Brain pericyte (primary cell): ENCODE measurements around the gene SLC1A2.

ENCODE experiments used
- DNase-seq: peaks from one replicate; pipeline ENCODE4 v3.0.0-alpha.2; 2012; ENCODE audit warnings: low read depth, low spot score

The SLC1A2 gene

DNA sequence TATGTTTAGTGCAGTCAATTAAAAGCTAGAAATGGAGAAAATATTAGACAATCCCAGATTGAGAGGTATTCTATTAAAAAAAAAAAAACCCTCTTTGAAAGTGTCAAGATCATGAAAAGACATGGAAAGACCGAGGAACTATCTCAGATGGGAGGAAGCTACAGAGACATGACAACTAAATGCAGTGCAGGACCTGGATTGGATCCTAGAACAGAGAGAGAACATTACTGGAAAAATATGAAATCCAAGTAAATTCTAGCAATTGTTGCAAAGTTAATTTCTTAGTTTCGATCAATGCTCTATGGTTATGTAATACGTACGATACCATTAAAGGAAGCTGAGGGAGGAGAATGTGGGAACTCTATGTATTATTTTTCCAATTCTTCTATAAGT is 43.2 kb downstream of the SLC1A2 start:
- no peak for DNase-seq

DNA sequence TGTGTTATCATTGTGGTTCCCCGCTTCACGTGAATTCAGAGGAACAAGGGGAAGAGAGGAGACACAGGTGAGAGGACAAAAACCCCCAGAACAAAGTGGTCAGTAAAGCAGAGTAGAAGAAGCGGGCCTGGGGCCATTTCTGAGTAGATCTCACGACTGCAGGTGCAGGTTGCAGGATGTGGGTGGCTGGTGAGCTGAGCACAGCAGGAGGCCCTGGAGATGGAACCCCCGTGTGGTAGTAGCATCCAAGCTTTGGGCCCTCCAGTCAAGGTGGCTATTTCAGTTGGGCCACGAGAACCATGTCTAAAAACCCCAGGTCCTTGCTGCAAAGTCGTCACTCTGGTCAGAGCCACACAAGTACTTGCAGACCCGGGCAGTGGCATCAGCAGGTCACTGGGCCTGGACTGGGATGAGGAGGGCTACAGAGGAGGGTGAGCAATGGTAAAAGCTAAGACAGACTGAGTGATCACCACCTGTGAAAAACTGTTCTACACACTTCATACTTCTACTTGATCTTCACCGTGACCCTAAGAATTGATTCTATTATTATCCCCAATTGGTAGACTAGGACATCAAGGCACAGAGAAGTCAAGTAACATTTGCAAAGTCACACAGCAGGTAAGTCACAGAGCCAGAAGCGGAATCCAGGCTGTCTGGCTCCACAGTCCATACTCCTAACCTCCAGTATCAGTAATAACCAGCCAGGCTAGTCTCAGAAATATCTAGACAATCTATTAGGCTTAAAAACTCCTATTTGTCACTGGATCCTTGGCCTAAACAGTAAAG is 43.8 kb downstream of the SLC1A2 start:
- no peak for DNase-seq

DNA sequence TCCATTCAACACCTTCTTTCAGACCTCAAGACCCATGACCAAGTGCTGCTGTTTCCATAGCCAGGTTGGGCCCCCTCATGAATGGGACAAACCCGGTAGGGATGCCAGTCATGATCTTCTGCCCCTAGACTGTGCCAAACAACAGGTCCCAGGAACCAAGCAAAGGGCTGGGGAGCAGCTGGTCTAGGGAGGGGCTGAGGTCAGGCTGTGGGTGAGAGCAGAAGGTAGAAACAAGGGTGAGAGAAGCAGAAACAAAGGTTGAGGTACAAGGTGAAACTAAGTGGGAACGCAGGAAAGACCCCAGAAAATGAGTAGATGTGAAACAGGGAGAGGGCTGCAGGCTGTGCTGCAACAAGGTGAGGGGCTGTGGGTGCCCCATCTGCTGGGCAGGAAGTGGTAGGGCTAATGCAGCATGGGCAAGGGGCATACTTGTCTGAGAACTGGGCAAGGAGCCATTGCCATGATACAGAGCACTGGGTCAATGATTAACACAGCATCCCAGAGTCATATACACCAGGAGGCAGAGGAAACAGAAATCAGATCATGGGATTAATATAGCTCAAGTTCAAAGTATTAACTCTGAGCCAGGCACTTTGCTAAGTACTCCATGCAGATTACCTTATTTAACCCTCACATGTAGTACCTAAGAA is 45.9 kb downstream of the SLC1A2 start:
- DNase-seq: no peak

DNA sequence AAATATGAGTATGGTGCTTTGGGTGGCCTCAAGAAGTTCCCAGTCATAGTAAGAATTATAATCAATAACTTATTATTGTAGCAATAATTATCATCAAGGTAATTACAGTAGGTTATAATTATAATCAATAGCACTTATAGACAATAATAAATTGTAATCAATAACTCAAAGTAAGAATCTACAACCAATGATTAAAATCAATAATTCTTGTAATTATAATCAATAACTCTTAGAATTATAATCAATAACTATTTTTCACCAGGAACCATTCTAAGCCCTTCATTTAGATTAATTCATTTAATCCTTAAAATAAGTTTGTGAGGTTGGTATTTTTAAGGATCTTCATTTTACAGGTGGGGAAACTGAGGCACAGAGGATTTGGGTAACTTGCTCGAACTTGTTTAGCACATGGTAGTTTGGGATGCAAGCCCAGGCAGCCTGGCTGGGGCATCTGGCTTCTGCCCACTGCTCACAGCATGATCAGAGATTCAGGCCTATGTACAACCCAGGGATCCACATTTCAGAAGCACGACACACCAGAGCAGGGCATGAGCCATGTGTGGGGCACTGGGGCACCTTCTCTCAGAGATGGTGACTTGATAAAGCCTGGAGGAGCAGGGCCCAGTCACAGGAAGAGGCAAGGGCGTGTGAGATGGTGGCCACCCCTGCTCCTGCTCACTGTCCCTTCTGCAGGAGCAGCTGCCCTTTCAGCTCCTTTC is 46.6 kb downstream of the SLC1A2 start:
- DNase-seq: no peak

DNA sequence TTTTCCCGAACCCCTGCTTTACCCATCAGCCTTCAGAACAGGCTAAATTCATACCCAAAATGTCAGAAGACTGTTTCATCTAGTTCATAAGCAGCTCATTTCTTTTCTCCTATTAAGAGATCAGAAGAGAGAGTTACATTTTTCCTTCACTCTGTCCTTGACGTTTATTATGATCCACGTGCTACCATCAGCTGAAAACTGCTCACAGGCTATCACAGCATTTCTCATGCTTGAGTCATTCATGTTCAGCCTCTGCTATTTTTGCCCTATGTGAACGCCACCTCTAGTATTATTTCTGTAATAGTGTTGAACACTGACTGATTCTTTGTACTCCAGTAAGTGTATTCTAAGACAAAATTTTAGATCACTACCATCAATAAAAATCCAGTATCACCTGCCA is 51.9 kb downstream of the SLC1A2 start:
- DNase-seq: no peak

DNA sequence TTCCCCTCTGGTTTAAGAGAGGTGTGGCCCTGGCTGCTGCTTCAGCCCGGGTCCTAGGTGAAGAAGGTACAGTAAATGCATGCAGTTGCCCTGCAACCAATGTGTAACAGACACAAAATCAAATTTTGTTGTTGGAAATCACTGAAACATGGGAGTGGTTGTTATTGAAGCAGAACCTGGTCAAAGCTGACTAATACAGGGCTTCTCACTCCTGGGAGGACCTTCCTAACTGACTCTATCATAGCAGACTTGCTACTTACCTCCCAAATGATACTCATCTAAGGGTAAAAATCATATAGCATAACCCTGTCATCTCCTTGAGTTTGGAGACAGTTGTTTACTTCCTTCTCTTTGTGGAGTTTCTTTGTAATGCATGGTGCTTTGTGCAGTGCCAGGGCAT is 52.6 kb downstream of the SLC1A2 start:
- DNase-seq: no peak

DNA sequence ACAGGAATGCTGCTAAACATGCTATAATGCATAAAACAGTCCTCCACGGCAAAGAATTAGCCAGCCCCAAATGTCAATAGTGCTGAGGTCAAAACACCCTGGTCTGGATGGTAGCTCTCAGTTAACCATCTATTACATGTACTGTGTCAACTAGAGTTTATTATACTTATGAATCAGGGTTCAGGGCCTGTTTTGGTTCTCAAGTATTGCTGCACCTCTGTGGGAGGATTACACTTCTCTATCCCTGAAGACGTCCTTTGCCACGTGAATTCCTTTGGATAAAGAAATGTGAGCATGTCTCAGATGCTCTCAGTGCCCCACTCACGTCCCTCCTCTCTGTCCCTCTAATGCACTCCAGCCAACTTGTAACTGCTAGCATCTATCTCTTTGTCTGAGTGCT is 53.4 kb downstream of the SLC1A2 start:
- DNase-seq: no peak

DNA sequence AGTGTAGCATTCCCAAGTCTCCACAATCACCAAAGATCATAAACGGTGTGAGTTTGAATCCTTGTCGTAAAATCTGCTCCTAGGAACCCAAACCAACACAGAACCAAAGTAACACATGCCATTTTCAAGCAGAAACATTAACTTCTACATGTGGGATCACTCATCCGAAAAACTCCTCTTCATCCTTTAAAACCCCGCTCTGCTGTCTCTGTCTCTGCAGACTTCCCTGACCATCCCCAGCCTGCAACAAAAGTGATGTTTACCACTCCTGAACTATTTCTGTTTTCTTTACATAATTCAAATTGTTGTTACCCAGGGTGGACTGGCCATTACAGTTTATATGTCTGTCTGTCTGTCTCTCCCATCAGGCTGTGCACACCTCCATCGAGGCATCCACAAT is 54.0 kb downstream of the SLC1A2 start:
- DNase-seq: no peak

DNA sequence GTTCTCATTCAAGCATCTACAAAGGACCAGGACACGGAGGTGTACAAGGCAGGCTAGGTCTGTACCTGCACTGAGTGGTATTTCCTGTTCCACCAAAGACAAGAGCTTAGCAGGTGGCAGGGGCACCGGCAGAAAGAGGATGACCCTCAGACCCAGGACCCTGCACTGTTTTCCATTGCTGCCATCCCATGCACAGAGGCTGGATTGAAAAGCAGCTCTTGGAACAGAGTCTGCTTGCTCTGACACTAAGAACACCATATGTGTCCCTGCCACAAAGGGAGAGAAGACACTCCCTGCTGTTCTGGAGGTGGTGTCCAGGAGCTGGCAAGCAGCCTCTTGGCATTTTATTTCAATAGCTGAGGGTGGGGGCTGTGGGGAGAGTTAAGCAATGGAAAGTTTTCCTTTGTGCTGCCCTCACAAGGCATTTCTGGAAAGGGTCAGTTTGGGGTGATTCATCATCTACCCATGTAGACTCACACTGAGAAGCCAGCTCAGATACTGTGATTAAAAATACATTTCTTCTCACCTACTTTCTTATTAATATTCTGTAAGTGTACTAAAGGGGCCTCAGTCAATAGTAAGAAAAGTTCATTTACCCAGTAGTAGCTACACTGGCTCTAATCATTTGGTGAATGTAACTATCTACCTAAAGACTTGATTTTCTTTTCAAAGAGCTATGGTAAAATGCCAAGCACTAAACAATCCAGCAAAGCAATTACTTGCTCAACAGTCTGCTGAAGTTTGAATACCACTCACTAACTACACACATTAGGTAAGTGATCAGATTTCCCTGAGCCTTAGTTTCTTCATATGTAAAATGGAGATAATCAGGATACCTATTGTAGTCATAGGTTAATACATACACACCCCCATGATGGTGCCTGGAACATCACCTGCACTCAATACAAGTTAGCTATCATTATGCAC is 55.2 kb downstream of the SLC1A2 start:
- peak; percentile 52 for DNase-seq

DNA sequence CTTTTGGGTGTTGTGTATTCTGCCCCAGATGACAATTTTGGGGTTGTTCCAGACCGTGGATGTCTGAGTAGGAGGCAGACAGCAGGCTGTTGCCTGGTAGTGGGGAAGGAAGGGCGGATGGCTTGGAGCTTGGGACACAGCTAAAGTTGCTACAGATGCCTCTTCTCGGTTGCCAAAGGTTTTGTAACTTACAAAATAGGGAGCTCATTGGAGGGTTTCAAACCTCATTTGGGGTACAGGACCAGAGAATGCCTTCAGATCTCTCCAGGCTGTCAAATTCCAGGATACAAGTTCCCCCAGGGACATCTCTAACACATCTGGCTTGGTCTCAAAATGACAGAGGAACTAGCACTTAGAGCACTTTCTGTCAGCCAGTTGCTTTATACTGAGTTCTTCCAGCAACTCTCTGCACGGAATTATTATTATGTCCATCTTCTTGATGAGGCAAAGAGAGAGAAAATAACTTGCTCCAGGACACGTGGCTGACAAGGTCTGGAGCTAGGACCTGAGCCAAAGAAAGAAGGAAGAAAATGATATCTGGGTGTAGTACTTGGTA is 56.0 kb downstream of the SLC1A2 start:
- no peak for DNase-seq

DNA sequence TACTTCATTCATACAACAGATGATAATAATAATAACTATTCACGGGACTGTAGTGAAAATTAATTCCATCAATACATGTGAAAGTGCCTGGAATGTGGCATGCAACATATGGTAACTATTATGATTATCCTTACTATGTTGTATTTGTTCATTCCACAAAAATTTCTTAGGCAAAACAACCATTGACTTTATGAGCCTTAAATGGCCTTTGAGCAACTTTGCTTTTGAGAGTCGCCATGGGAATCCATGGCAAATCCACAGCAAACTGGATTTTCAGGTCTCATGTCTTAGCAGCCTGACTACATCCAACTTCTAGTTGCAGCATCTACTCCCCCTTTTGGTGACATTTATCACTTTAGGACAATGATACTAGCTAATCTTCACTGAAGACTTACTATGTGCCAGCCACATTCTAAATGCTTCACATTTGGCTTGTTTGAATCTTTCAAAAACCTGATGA is 56.8 kb downstream of the SLC1A2 start:
- DNase-seq: no peak

DNA sequence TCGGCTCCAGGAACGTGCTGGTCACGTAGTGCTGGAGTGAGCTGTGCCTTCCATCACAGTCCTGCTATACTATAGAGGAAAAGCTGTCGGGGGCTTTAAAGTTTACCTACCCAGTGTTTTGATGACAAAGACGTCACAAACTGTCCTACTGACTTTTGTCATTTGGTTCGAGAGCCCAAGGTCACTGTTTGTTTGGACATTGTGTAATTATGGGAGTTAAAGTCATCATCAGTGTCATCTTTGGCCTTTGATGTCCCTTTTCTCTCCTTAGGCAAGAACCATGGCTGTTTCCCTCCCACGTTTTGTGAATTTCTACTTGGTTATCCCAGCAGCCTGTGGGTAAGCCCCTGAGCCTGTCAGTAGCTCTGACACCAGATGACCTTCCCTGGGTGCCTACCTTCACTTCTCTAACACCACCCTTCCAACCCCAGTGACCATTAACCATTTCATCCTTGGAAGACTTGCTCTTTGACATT is 59.3 kb downstream of the SLC1A2 start:
- DNase-seq: no peak

DNA sequence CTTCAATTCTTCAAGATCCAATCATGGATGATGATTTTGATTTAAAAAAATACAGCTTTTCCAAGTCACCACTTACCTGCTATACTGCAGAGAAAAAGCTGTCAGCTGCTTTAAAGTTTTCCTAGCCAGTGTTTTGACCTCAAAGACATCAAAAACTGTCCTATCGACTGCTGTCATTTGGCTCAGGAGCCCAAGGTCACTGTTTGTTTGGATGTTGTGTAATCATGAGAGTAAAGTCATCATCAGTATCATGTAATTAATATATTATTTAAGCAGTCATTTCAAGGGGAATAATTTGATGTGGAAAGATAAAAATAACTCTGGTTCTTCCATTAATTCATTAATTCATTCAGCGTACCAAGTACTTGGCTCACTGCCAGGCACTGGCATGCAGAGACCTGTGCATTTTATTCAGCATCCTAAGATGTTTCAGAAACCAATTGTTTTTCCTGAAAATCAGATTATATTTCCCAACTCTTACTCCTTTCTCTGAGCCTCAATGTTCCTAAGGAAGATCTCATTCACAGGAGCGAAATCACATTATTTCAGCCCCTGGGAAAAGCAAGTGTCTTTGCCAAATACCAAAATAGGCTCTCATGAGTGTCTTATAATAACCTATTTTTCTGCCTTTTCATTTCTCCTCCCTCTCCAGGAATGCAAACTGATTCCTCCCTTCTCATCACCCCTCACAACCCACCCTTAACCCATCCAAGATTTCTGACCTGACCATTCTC is 59.9 kb downstream of the SLC1A2 start:
- no peak for DNase-seq

DNA sequence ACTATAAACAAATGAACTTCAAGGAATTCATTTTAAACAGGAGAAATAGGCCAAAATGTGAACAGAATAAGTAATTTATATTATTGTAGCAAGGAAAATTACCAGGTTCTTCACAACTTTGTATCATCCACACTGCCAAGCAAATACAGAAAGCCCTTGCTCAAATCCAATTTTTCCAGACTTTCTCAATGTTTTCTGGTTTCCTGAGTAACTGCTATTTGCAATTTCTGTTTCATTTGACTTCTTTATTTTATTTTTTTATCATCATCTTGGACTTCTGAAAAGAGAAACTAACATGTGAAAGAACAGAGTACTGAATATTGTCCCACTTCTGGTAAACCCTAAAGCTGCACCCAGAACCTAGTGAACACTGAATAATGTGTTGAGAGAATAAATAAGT is 61.0 kb downstream of the SLC1A2 start:
- DNase-seq: no peak

DNA sequence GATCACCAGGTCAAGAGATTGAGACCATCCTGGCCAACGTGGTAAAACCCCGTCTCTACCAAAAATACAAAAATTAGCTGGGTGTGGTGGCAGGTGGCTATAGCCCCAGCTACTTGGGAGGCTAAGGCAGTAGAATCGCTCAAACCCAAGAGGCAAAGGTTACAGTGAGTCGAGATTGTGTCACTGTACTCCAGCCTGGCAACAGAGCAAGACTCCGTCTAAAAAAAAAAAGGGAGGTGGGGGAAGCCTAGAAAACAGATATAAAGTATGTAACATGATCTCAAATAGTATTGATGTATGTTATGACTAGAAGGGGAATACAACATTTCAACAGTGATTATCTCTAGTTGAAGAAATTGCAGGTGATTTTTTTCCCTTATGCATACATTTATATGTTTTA is 61.4 kb downstream of the SLC1A2 start:
- DNase-seq: no peak

DNA sequence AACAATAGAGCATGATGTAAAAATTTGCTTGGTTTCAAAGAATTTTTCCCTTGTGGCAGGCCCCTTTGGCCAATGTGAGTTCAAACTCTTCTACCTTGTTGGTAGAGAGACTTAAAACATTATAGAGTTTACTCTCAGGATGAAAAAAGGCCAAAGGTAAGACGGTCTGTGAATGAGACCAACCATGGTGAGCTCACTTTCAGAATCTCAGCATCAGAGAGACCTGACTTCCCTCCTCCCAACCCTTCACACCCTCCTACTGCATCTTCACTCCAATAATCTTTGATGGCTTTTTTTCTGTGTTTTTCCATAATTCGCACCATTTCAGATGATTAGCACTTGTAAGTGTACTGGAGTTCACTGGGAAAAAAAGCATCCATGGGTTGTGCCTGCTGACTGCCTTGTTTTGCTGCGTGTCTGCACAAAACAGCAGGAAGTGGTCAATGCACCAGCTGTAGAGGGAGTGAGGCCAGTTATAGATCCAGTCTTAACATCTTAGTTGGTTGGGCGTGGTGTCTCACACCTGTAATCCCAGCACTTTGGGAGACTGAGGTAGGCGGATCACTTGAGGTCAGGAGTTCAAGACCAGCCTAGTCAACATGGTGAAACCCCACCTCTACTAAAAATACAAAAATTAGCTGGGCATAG is 64.1 kb downstream of the SLC1A2 start:
- DNase-seq: no peak

DNA sequence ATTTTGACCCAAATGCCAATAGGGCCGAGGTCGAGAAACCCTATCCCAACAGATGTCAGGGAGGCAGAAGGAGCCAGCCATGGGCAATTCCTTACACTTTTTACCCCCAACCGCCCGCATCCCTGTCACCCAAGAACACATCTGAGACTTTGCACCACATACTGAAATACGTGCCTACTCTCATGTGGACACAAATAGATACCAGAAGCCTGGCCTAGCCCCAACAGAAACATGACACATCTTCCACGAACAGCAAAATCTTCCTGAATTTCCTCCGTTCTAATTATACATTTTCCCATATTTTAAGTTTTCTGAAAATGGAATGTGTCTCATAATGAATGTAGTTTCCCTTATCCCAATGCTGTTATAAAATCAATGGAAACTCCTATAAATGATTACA is 64.7 kb downstream of the SLC1A2 start:
- DNase-seq: no peak

DNA sequence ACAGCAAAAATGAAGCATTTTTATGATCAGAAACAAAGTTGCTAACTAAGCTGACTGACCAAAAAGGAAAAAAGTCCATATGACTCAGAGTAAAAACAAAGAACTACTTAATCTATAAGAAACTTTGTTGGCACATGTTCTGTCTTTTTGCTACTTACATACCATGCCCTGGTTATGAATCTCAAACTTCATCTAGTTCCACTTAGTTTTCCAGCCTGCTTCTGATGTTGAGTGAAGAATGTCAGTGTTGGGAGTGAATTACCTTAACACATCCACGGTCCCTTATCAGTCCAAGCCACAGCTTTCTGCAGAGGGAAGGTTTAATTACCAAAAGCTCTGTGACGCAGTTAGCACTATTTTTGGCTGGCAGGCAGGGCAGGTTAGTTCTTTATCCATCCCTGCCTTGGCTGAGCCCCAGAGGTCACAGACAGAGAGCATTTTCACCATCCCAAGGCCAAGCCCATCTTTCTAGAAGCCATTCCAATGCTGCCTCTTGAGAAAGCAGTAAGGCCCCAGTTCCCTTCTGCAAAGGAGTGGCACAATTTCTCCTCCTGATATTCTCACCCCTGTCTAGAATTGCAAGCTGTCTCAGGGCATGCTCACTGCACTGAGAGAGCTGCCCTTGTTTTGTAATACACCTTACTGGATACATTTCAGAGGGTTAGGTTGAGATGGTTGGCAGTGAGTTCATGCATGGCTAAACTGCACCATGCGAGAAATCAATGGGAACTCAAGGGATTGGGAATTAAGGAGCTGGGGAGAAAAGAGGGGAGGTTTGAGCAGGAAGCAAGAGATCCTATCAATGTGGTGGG is 67.1 kb downstream of the SLC1A2 start:
- no peak for DNase-seq

DNA sequence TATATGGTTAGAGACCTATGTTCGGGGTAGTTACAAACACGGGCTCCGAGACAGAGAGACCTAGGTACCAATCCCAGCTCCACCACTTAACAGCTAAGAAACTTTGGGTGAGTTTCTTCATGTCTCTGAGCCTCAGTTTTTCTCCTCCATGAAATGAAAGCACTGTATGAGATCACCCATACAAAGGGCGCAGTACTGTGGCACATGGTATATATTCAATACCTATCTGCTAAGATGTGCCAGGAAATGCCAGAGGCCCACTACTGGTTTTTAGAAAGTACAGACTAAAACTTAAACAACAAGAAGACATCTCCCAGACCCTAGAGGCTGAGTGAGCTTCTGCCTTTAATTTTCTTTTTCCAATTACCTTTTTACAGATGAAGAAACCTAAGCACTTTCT is 69.5 kb downstream of the SLC1A2 start:
- no peak for DNase-seq
